HEK293T (cell line): ENCODE results near the gene XCL2.

Experiments used
- CTCF ChIA-PET: fragments of 350-600 bp; formaldehyde crosslinking; extraction: SDS; loops from one replicate; lab custom pipeline; 2021; ENCODE audit warnings: antibody characterized with exemption, inconsistent platforms; lab: Yijun Ruan, JAX
- POLR2A ChIA-PET: fragments of 350-600 bp; formaldehyde crosslinking; extraction: SDS; loops from one replicate; lab custom pipeline; 2020; ENCODE audit warnings: antibody characterized with exemption, inconsistent platforms; lab: Yijun Ruan, JAX
- DNase-seq: peaks from one replicate; pipeline ENCODE4 v3.0.0; 2012; ENCODE audit warnings: mixed read lengths; ENCODE audit errors: extremely low spot score
- ARNT ChIP-seq: fragments of 450-650 bp; IDR thresholded peaks from 2 replicates; pipeline ENCODE4 v1.6.1; 2017; ENCODE audit warnings: mild to moderate bottlenecking
- BHLHE40 ChIP-seq: fragments of 450-650 bp; IDR thresholded peaks from 2 replicates; pipeline ENCODE4 v1.6.1; 2016; ENCODE audit warnings: mild to moderate bottlenecking, moderate library complexity, borderline replicate concordance
- CTBP1 ChIP-seq: fragments of 450-650 bp; IDR thresholded peaks from 2 replicates; pipeline ENCODE4 v1.6.1; 2016; ENCODE audit warnings: borderline replicate concordance
- ELF4 ChIP-seq: fragments of 450-650 bp; IDR thresholded peaks from 2 replicates; pipeline ENCODE4 v1.6.1; 2017; ENCODE audit warnings: antibody characterized with exemption
- FOXA1 ChIP-seq: fragments of 450-650 bp; IDR thresholded peaks from 2 replicates; pipeline ENCODE4 v1.6.1; 2016; ENCODE audit warnings: mild to moderate bottlenecking
- FOXK2 ChIP-seq: fragments of 450-650 bp; IDR thresholded peaks from 2 replicates; pipeline ENCODE4 v1.6.1; 2016; ENCODE audit warnings: mild to moderate bottlenecking
- FOXM1 ChIP-seq: fragments of 450-650 bp; IDR thresholded peaks from 2 replicates; pipeline ENCODE4 v1.6.1; 2017; ENCODE audit warnings: mild to moderate bottlenecking, borderline replicate concordance
- HDGF ChIP-seq: fragments of 450-650 bp; IDR thresholded peaks from 2 replicates; pipeline ENCODE4 v1.6.1; 2017; ENCODE audit warnings: antibody characterized with exemption, borderline replicate concordance
- L3MBTL2 ChIP-seq: fragments of 450-650 bp; conservative IDR thresholded peaks from 2 replicates; pipeline ENCODE4 v1.6.1; 2016; ENCODE audit warnings: mild to moderate bottlenecking
- LEF1 ChIP-seq: fragments of 450-650 bp; IDR thresholded peaks from 2 replicates; pipeline ENCODE4 v1.6.1; 2017; ENCODE audit warnings: mild to moderate bottlenecking, borderline replicate concordance
- NFRKB ChIP-seq: fragments of 450-650 bp; IDR thresholded peaks from 2 replicates; pipeline ENCODE4 v1.6.1; 2016; ENCODE audit warnings: mild to moderate bottlenecking, moderate library complexity
- PKNOX1 ChIP-seq: fragments of 450-650 bp; IDR thresholded peaks from 2 replicates; pipeline ENCODE4 v1.6.1; 2016
- SP1 ChIP-seq: fragments of 450-650 bp; IDR thresholded peaks from 2 replicates; pipeline ENCODE4 v1.6.1; 2017
- SUZ12 ChIP-seq: fragments of 450-650 bp; IDR thresholded peaks from 2 replicates; pipeline ENCODE4 v1.6.1; 2016; ENCODE audit warnings: mild to moderate bottlenecking
- TARDBP ChIP-seq: fragments of 450-650 bp; IDR thresholded peaks from 2 replicates; pipeline ENCODE4 v1.6.1; 2016
- ZNF384 ChIP-seq: fragments of 450-650 bp; IDR thresholded peaks from 2 replicates; pipeline ENCODE4 v1.6.1; 2016

Gene XCL2

GRCh38 chr1:168498159-168498631 lies 45.6 kb downstream of the XCL2 start:
- TF ChIP-seq NFRKB (no peak), CTBP1 (no peak), TARDBP (no peak), FOXM1 (no peak), PKNOX1 (no peak), HDGF (no peak), LEF1 (no peak), ELF4 (no peak), ARNT (no peak), ZNF384 (no peak), L3MBTL2 (no peak), FOXK2 (no peak), FOXA1 (no peak), BHLHE40 (no peak), SP1 (no peak), SUZ12 (no peak)
- ChIA-PET CTCF (interaction anchor here (0.8 kb wide), 1 partner anchor 28 kb away, joined by 3 read pairs; no protein-coding TSS in a partner anchor), POLR2A (no interaction called here)
- no peak for DNase-seq

GRCh38 chr1:168497376-168497950 lies 46.3 kb downstream of the XCL2 start:
- POLR2A ChIA-PET: no interaction called here
- CTCF ChIA-PET: interaction anchor here (0.8 kb wide), 1 partner anchor 29 kb away, joined by 3 read pairs; no protein-coding TSS in a partner anchor
- TF ChIP-seq FOXA1 (no peak), PKNOX1 (no peak), FOXM1 (no peak), NFRKB (no peak), HDGF (no peak), FOXK2 (no peak), LEF1 (no peak), TARDBP (no peak), L3MBTL2 (no peak), SP1 (no peak), ELF4 (no peak), ARNT (no peak), BHLHE40 (no peak), ZNF384 (no peak), SUZ12 (no peak), CTBP1 (no peak)
- no peak for DNase-seq

GRCh38 chr1:168491527-168492164 lies 52.2 kb downstream of the XCL2 start:
- TF ChIP-seq ARNT (no peak), PKNOX1 (peak; percentile 86), SP1 (no peak)
- DNase-seq: no peak
- ChIA-PET CTCF (no interaction called here), POLR2A (no interaction called here)
